GM19099 (cell line): ENCODE results near the gene CAMK1D.

Source experiments
- POLR2A ChIP-seq: IDR thresholded peaks from 3 replicates; pipeline ENCODE4 v1.6.1; 2011; ENCODE audit warnings: low read depth; ENCODE audit not compliant: insufficient read length; ENCODE audit errors: extremely low read depth

The CAMK1D gene

DNA sequence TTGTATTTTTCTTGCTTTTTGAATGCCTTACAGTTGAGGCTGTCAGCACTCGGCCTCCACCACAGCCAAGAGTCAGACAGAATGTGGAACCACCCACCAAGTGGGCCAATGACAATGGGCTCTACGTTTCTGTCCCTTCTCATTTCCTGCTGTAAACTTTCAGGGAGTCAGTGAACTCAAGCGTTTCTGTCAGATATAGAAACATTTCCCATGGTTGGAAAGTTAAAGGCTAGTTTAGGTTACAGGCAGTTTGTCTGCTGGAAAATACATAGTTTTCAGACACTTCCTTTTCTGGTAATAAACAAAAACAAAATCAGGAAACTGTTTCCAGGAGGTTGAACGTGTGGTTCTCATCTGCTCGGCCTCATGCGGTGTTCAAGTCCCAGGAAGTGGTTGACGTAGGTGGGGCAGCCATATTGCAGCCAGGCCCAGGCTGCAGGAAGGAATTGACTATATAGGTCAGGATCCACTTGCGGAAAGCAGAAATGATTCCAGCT lies 245.1 kb downstream of the CAMK1D start:
- no peak for TF ChIP-seq POLR2A

DNA sequence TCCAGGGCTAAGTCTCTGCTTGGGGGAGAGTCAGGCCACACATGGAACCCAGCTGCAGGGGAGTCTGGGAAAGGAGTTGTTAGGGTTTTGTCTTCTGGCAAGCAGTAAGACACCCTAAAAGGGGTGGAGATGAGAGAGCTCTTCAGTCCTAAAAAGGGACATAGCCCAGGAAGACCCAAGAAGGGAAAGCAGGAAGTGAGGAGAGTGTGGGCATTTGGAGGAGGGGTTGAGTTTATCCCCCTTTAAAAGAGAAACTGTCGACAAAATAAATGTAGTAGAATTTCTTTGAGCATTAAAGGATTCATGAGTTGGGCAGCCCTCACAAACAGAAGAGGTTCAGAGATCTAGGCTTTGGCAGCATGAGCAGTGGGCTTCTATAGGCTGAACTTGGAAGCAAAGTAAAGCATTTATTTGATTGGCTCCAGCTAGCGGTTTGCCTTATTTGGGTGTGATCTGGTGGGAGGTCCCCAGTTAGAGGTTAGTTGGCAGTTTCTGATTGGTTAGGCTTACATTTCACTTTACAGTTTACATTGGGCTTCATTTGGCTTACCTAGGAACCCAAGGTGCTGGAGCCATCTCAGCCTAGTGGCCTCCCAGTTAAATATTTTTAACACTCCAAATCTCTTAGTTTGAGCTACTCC lies 246.7 kb downstream of the CAMK1D start:
- no peak for TF ChIP-seq POLR2A

DNA sequence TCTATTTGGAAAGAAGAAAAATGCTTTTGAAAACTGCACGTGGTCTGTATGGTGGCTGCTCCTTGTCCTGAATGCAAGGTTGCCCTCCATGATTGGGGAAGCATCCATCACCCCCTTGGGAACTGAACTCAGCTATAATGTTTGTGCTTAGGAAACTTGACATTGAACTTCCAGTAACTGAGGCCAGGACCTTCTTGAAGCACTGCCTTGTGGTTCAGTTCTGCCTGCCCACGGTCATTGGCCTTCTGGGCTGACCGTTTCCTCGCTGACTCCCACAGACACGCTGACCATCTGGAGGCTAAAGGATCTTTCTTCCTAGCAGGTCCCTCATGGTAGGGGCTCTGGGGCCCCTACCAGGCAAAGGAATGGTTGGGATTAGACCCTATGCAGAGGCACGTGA lies 247.8 kb downstream of the CAMK1D start:
- no peak for TF ChIP-seq POLR2A

DNA sequence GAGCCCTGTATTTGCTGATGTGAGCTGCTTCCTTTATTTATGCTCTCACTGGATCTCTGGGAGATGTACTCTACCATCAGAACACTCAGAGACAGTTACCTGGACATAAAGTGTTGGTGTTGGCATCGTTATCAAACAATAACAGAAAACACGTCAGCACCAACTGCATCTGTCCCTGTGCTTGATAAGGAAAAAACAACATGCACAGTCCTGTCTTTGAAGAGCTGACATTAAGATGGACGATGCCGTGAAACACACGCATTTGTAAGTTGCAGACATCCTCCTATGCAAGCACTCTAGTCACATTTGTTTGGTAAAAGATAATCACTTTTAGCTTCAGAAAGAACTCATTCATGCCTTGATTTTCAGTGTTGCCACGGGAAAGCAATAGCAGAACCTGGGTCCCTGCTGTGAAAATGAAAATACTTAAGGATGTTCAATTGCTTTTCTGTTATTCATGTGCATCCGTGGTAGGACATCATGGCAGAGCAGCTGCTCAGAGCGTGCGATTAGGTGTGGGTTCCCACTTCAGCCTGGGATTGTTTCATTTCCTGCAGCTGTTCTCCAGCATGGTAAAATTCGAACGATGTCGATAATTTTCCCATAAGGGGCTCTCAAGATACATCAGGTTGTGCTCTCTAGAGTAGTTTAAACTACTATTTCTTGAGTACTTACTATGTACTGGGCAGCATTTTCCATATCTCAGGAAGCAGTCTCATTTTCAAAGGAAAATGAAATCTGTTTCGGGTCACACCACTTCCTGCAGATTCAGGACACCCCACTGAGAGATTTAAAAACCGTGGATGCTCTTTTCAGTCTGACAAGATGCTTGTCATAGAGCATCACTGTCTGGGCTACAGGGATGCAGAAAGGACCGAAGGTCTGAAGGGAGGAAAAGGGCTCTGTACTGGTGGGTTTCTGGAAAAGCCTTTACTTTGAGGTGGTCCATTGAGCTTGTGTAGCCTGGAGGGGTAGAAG lies 248.7 kb downstream of the CAMK1D start:
- no peak for TF ChIP-seq POLR2A

DNA sequence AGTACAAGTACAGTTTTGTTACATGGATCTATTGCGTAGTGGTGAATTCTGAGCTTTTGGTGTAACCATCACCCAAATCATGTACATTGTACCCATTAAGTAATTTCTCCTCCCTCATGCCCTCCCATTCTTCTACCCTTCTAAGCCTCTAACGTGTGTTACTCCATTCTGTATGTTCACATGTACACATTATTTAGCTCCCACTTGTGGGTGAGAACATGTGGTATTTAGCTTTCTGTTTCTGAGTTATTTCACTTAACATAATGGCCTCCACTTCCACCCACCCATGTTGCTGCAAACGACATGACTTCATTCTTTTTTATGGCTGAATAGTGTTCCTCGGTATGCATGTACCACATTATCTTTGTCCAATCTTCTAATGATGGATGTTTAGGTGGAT lies 251.3 kb downstream of the CAMK1D start:
- TF ChIP-seq POLR2A, result no peak

DNA sequence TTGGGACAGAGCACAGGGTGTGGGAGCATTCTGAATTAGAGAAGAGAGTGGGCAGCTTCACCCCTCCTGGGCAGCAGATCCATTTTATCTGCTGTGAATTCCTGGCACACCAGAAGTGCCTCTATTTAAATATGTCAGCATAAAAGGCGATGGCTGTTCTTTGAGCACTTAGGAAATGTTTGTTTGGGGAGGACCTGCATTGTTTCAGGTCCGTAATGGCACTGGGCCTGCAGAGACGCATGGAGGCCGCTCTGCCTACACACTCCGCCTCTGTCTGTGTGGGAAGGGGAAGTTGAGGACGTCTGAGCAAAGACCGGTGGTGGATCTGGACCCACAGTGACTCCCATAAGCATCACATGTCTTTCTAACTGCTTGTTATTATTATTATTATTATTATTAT lies 253.2 kb downstream of the CAMK1D start:
- no peak for TF ChIP-seq POLR2A

DNA sequence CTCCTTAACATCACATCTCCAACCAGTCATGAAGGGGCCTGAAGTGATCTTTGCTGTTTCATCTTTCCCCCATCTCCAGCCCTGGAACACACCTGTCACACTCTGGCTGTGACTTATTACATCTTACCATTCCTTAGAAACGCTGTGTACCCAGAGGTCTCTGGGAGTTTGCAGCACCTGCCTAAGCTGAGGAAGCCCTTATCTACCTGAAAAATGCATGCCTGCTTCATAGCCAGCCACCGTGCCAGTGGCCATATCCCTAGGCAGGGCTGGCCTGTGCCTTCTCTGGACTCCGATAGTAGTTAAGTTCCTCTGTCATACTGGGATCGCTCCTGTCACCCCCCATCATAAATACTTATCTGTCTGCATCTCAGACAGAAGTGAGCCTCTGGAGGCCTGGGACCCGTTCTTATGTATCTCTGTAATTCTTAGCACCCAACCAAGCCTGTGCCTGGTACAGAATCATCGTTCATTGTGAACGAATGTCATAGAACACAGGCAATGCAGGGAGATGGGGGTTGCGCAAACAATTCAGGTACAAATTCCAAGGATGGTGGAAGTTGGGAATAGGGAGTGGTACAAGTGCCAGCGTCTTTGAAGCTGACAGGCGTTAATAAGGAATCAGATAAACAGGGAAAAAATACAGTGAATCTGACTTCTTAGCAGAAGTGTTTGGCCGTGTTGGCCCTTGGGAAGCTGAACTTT lies 254.6 kb downstream of the CAMK1D start:
- TF ChIP-seq POLR2A, result no peak

DNA sequence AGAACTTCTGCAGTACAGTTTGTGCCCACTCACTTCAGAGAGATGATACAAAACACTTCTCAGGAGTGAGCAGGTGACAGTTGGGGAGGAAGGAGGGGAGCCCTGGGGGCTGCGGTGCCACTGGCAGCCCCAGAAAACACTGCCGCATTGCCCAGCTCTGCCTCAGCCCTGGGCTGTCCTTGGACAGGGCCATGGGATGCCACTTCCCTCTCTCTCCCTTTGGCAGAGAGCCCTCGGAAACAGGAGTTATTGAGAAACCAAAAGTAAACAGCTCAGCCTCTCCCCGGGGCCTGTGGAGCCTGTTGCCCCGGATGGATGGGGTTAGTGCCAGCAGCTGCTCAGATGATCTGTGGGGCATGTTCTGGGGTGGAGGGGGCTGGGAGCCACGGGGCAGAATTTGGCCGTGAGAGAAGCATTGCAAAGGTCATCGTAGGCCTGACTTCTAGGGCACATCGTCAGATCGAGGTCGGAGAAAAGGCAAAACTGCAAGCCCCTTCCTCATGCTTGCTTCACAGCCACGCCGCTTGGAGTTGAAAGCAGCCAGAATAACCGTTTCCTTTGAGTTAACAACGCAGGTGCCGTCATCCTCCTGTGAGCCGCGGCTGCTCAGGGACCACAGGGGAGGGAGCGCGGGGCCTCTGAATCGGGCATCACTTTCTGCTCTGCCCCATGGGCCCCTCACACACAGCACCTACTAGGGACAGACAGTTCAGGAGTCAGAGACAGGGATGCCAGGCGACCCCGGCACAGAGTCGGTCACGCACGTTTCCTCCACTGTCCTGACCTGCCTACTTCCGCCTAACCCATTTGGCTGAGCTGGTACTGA lies 256.4 kb downstream of the CAMK1D start:
- no peak for TF ChIP-seq POLR2A

DNA sequence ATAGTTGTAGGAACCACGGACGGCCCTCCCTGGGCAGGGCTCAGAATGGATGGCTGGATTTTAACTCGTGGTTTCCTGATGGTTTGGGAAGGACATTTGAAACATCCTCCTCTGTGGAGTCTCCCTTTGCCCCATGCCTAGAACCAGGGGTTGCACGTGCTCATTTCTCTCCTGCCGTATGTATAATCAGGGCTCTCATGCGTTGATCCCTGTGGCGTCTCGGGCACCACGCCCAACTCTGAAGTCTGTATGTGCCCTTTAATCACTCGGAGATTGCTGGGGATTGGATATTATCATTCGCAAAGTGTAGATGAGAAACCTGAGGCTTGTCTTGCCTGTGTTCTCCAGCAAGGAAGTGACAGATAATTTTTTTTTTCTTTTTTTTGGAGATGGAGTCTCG lies 257.1 kb downstream of the CAMK1D start:
- TF ChIP-seq POLR2A, result no peak

DNA sequence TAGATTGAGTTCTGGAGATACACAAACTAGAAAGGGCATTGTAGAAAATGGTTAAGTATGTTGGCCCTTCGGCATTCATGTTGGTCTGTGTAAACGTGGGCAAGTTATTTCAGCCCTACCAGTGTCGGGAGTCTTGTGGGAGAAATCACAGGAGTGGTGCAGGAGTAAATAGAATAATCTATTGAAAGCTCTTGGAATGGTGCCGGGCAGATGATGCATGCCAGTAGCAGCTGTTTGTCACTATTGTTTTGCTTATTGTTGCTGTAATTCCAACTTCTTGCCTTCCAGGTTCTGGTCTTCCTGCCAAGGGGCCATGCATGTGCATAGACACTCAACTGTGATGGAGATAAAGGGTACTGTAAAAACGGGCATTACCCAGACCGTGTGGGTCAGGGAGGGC lies 259.4 kb downstream of the CAMK1D start:
- no peak for TF ChIP-seq POLR2A

DNA sequence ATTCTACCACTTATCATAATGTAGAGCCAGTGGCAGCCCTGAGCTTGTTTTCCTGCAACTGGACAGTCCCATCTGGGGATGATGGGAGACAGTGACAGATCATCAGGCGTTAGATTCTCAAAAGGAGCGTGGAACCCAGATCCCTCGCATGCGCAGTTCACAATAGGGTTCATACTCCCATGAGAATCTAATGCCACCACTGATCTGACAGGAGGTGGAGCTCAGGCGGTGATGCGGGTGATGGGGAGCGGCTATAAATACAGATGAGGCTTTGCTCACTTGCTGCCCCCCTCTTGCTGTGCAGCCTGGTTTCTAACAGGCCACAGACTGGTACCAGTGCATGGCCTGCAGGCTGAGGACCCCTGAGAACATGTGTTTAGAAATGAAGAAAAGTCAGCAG lies 260.1 kb downstream of the CAMK1D start:
- no peak for TF ChIP-seq POLR2A

DNA sequence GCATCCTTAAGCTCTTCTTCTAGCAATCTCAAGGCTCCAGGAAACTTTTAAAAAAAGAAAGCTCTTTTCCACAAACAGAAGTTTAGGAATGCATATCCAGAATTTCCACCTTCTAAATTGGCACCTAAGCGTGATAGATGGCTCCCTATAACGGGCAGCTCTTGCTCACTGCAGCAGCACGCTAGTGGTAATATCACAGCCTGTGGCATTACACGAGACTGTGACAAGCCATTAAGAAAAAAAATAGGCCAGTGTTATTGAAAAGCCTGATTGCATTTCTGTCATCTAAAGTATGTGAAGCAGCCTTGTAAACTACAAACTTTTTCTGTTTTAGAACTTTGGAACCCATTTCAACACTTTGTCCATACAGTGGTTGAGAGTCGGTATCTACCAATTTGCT lies 263.8 kb downstream of the CAMK1D start:
- no peak for TF ChIP-seq POLR2A

DNA sequence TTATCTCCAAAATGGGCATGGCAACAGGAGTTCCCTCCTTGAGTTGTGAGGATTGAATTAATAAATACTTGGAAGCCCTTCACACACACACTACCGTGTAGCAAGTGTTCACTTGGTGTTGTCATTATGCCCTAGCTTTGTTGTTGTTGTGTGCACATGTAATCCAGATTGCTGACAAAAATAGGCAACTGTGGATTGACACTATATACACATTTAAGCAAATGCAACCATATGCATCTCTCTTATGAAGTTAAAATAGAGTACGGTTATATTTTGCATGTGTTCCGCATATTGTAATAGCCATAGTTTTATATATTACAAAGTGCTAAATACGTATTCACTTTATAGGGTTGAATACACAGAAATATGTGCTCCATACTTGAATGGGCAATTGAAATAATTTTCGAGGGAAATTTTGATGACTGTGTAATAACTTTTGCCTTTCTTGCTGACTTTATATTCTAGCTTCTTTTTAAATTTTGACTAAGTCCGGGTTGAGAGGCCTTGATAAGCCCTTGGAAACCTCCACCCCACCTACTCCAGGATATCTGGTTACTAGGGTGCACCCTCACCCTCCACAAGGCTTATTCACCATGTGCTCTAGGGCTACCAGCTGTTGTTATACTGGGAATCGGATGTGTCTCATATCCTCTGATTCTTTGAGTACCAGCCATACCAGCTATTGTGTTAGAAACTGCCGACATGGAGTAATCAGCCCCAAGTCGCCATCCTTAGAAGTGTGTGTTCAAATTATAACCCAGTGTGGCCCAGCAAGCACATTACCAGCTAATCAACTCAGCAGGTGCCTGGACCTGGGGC lies 265.0 kb downstream of the CAMK1D start:
- TF ChIP-seq POLR2A, result no peak
